GM10248 (cell line): ENCODE measurements around the gene SLC25A3.
"Not testable (repeated sequence)": the region's sequence is repeated elsewhere in the genome, so short reads cannot be mapped to it uniquely, and the experiment has no call there.

Experiments
- CTCF ChIA-PET: fragments of 300-600 bp; sonication (Branson Sonifier 250); formaldehyde crosslinking; extraction: SDS; loops from one replicate; lab custom pipeline; 2021; ENCODE audit warnings: antibody characterized with exemption; lab: Yijun Ruan, JAX
- POLR2A ChIA-PET: fragments of 350-650 bp; sonication (Branson Sonifier 250); formaldehyde crosslinking; extraction: SDS; loops from one replicate; lab custom pipeline; 2020; ENCODE audit warnings: antibody characterized with exemption; lab: Yijun Ruan, JAX
- DNase-seq: peaks from one replicate; pipeline ENCODE4 v3.0.0; 2012; ENCODE audit errors: extremely low spot score
- TF ChIP-seq, protein P1 (sequence below): IDR thresholded peaks from 2 replicates; pipeline ENCODE4 v1.5.1; 2012; ENCODE audit warnings: mild to moderate bottlenecking, low read depth; ENCODE audit errors: extremely low read depth, missing control alignments, control extremely low read depth

The SLC25A3 gene

DNA sequence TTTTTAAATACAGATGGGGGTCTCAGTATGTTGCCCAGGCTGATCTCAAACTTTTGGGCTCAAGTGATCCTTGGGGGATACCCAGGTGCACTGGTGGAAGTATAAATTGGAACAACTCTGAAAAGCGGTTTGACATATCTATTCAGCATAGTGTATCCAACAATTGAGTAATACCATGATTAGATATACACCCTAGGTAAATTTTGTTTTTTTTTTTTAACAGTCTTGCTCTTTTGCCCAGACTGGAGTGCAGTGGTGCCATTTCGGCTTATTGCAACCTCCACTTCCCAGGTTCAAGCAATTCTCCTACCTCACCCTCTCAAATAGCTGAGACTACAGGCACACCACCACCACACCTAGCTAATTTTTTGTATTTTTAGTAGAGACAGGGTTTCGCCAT is 31.6 kb upstream of the SLC25A3 start:
- CTCF ChIA-PET = interaction anchor here (1.5 kb wide), 1 partner anchor 378 kb away, joined by 4 read pairs; no protein-coding TSS in a partner anchor
- TF ChIP-seq, protein P1, sequence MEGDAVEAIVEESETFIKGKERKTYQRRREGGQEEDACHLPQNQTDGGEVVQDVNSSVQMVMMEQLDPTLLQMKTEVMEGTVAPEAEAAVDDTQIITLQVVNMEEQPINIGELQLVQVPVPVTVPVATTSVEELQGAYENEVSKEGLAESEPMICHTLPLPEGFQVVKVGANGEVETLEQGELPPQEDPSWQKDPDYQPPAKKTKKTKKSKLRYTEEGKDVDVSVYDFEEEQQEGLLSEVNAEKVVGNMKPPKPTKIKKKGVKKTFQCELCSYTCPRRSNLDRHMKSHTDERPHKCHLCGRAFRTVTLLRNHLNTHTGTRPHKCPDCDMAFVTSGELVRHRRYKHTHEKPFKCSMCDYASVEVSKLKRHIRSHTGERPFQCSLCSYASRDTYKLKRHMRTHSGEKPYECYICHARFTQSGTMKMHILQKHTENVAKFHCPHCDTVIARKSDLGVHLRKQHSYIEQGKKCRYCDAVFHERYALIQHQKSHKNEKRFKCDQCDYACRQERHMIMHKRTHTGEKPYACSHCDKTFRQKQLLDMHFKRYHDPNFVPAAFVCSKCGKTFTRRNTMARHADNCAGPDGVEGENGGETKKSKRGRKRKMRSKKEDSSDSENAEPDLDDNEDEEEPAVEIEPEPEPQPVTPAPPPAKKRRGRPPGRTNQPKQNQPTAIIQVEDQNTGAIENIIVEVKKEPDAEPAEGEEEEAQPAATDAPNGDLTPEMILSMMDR = no peak
- POLR2A ChIA-PET = no interaction called here
- DNase-seq = no peak

DNA sequence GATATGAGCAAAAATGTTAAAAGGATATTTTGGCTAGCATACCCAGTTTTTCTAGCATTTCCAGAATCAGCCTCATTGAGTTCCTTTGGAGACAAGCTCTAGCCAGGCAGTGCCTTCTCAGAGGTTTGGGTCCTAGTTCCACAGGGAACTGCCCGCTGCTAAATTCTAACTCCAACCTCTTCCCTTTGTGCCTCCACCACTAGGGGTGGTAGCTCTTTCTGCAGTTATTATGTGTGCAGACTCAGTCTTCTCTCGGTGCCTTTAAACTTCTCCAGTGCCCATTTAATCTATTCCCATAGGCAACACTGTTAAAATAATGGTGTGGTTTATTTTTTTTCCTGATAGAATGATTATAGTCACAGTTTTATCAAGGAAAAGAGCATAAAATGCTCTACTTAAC is 21.5 kb upstream of the SLC25A3 start:
- ChIA-PET POLR2A (interaction anchor here (0.6 kb wide), 1 partner anchor 32 kb away, joined by 3 read pairs; no protein-coding TSS in a partner anchor), CTCF (no interaction called here)
- no peak for DNase-seq
- TF ChIP-seq, protein P1 = no peak

DNA sequence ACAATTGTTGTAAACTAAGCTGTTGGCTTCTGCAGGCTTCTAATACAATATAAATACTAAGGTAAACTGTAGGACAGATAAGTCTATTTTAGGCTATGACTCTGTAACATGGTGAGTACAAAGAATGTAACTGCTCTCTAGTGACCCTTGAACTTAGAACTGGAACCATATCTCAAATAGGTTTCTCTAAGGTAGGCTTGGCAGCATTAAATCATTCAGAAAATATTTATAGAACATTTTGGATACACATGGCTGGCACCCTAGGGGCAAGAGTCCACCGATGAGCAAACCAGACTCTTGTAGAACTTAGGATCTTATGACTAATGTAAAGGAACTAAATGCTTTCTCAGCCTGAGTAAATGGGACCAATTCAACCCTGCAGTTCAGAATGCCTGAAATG is 19.4 kb upstream of the SLC25A3 start:
- TF ChIP-seq, protein P1 = no peak
- CTCF ChIA-PET = no interaction called here
- DNase-seq = no peak
- POLR2A ChIA-PET = no interaction called here

DNA sequence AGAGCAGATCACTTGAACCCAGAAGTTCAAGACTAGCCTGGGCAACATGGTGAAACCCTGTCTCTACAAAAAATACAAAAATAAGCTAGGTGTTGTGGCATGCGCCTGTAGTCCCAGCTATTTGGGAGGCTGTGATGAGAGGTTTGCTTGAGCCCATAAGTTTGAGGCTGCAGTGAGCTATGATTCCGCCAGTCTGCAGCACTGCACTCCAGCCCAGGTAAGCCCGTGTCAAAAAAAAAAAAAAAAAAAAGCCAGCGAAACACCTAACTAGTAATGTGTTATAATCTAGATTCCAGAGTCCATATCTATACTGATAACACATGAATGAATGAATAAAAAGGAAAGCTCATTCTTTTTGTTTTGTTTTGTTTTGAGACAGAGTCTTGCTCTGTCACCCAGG is 18.5 kb upstream of the SLC25A3 start:
- no peak for DNase-seq
- TF ChIP-seq, protein P1 = no peak
- ChIA-PET POLR2A (no interaction called here), CTCF (interaction anchor here (0.6 to 7.4 kb wide), 4 partner anchors 8 to 84 kb away, joined by 3 to 42 read pairs (median 4); no protein-coding TSS in a partner anchor)

DNA sequence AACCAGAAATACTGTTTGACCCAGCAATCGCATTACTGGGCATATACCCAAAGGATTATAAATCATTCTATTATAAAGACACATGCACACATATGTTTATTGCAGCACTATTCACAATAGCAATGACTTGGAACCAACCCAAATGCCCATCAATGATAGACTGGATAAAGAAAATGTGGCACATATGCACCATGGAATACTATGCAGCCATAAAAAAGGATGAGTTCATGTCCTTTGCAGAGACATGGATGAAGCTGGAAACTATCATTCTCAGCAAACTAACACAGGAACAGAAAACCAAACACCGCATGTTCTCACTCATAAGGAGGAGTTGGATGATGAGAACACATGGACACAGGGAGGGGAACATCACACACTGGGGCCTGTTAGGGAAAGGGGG is 16.7 kb upstream of the SLC25A3 start:
- POLR2A ChIA-PET, DNase-seq: not testable (repeated sequence)
- CTCF ChIA-PET = interaction anchor here (7.4 kb wide), 1 partner anchor 10 kb away, joined by 42 read pairs; no protein-coding TSS in a partner anchor

DNA sequence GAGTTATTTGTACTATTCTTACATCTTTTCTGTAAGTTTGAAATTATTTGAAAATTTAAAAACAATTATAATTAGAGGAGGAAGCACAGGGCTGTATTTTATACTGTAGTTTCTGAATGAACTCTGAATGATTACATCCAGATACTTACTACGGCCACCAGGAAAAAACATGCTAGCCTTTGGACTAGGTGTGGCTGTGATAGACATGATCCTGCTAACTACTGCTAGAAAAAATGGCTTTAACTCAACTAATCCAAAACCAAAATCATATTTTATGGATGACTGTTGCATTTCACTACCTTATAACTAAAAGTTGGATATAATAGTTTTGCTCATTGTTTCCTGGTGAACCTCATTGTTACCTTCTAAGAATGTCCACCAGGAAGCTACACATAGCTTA is 15.1 kb upstream of the SLC25A3 start:
- TF ChIP-seq, protein P1 = no peak
- CTCF ChIA-PET = interaction anchor here (1.3 to 7.4 kb wide), 3 partner anchors 9 to 12 kb away, joined by 3 to 42 read pairs (median 4); no protein-coding TSS in a partner anchor
- POLR2A ChIA-PET = interaction anchor here (0.9 kb wide), 1 partner anchor 15 kb away, joined by 3 read pairs; the partner anchor contains the start of gene SLC25A3
- DNase-seq = no peak

DNA sequence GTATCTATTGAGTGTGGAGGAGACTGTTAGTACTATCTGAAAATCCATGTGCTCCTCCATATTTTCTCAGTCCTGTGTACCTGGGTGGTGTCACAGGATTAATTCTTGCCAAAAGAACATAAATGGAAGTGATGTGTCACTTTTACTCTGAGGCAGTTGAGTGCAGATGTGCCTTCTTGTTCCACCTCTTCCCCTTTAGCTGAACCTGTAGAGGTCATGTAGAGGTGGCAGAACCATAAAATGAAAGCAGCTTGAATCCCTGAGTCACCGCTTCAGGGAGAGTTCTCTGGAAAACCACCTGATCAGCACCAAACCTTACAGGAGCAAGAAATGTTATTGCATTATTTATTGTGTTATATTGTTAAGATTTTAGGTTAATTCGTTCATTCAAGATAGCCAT is 14.7 kb upstream of the SLC25A3 start:
- TF ChIP-seq, protein P1 = no peak
- no peak for DNase-seq
- ChIA-PET POLR2A (interaction anchor here (0.9 kb wide), 1 partner anchor 15 kb away, joined by 3 read pairs; the partner anchor contains the start of gene SLC25A3), CTCF (interaction anchor here (1.3 to 7.4 kb wide), 3 partner anchors 9 to 12 kb away, joined by 3 to 42 read pairs (median 4); no protein-coding TSS in a partner anchor)
